ENCODE results near the gene GPS2.

Gene GPS2

DNA sequence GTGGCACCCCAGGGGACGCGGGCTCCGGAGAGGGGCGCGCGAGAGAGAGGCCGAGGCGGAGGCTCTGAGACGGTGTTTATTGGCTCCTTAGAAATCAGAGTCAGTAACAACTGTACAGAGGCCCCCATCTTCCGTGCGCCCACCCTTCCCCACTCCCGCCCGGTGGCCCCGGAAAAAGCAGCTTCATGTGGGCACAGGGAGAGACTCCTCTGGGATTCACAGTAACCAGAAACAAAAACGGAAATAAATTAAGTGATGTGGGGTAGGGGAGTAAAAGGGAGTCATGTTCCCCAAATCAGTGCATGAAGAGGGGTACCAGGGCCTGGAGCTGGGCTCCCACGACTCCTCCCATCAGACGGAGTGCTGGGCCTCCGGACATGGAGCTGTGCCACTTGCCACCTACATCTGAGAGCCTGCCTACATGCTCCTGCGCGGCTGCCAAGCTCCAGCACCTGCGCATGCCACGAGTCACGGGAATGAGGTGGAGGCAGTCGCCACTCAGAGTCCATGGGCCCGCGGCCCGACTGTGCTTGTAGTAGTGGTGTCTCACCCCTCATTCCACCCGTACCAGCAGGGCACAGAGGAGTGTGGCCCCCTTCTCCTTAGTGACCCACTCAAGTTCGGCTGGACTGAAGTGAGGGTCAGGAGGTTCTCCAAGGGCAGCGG is 543 bp upstream of the GPS2 start:
- no peak for DNase-seq

DNA sequence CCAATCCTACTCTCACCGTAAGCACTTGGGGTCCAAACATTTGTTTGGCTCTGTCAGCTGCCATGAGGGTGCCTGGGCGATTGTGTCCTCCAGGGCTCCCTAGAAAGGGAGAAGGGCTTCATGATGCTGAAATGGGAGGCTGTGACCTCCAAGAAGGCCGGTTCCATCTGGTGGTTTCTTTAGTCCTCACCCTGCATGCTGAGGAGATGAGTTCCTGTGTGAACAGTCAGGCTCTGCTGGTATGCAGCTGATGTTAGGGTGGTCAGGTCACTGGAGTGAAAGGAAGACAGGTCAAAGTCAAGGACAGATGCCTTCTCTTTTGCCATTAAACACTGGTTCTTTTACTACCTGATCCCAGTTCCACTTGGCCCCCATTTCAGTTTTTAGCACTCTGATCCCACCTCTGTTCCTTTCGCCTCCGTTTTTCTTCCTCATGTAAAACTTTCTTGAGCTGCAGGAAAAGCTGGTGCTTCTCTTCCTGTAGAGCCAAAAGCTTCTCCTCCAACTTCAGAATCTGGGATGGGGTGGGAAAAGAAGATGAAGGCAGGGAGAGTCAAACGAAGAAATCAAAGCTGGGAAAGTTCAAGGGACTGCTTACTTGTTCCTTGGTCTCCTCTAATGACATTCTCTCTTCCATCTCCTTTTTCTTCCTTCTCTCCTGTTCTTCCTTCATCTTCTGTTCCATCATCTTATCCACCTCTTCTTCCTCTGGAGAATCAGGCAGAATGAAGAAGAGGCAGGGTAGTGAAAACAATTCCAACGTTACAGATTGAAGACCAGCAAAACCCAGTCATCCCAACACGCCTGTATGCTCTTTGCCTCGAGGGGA is 1.1 kb downstream of the GPS2 start:
- DNase-seq: no peak

DNA sequence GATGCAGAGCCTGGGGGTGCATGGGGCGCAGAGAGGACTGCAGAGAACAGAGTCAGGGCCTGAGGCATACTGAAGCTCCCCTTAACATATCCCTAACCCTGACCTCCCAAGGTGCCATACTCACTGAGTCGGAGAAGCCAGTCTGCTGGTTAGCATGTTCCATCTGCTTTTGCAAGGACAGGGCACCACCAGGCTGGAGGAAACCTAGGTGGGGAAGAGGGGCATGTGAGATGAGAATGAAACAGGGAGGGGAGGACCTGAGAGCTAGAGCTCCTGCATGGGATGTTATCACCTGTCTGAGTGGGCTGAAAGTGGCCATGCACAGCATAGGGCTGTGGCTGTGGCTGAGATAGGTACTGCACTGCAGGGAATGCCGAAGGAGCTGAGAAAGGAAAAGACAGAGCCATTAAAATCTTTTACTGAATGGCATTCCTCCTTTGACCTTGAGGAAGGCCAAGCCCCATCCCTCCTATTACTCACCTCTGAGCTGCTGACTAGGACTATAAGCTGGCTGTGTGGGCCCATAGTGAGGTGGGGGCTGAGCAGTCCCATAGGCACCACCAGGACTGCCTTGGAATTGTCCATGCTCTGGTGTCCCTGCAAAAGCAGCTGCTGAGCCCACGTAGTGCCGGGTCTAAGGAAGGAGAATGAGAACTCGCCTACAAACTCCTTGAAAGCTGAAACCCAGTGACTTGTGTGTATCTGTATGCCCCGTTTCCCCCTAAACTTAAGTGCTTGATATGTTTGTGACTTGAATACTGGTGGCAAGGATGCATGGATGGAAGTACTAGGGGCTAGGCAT is 1.9 kb downstream of the GPS2 start:
- DNase-seq: no peak

DNA sequence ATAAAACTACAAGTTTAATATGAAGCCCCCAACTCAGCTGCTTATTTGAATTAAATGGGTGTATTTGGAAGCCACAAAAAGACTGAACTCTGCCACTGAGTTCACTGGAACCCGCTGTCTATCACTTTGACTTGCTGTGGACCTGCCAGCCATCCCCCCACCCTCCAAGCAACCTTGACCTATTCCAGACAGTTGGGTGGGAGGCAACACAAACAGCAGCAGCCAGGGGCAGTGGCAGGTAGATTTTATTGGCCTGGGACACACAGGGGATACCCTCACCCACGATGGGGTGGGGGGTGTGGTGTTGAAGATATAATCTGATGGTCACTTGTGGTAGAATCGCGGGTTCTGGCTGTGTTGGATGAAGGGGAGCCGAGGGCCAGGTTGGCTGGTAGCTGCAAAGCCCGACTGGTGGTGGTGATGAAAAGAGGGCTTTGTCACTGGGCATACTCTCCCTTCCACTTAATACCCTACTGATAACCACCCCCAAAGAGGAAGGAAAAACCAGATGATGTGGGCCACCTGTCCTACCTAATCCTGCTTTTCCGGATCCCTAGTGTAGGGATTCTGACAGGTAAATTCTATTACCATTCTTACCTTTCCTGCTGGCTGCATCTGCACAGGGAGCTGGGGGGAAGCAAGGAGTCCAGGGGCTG is 2.6 kb downstream of the GPS2 start:
- DNase-seq: no peak

DNA sequence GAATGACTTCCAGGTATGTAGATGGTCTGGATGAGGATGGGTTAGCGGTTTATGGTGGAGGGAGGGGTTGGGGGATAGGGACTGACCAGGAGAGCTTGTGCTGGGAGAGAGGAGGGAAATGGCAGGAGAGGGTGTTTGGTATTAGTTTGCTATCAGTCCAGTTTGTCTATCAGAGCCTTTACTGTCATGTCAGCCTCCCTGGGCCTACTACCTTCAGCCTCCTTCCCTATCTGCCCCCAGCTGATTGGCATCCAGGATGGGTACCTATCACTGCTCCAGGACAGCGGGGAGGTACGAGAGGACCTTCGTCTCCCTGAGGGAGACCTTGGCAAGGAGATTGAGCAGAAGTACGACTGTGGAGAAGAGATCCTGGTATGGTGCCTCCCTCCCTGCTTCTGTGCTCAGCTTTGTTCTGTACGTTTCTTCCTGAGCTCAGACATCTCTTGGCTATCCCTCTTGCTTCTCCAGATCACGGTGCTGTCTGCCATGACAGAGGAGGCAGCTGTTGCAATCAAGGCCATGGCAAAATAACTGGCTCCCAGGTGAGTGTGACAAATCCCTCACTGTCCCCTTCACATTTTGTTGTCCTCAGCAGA is 4.0 kb downstream of the GPS2 start:
- no peak for DNase-seq

DNA sequence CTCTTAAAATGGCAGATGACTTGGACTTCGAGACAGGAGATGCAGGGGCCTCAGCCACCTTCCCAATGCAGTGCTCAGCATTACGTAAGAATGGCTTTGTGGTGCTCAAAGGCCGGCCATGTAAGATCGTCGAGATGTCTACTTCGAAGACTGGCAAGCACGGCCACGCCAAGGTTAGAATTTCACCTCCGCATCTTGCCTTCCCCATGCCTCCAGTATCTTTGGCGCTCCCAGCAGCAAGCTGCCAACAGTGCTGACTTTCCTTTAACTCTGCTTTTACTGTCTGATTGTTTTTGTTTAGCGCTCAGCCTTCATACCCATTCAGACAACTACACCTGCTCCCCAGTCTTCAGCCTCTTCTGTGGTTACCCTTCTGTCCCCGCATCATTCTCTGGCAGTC is 5.5 kb downstream of the GPS2 start:
- DNase-seq: no peak

DNA sequence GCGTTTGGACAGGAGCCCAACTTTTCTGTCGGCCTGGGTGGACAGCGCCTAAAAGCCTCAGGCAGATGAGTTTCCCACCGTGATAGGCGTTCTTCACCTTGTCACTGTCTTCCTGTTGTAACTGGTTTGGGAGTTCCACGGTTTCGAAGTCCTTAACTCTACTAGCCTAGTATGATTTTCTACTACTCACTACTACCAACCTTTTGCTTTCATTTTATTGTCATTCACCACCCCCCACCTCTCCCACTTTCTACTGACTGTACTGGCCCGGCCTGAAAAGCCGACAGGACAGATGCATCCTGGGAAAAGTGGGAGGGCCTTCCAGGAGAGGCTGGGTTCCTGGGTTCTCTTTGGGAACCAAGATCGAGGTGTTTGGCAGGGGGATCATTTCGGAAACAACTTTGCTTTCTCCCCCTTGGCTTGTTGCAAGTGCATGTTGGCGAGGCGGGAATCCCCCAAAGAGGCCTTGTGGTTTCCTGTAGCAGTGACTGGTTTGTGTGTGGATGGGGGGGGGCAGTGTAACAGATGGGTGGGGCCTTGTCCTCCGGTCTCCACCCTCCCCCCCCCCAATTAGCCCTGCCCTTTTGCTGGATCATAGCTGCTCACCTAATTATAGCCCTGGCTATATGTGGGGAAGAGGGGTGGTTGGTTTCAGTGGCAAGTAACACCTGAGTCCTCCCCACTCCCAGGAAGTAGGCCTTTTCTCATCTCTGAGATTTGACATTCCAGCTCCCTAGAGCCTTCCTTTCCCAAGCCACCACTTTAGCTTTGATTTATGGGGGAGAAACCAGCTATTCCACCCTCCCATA is 6.3 kb downstream of the GPS2 start:
- peak; percentile 62 for DNase-seq

DNA sequence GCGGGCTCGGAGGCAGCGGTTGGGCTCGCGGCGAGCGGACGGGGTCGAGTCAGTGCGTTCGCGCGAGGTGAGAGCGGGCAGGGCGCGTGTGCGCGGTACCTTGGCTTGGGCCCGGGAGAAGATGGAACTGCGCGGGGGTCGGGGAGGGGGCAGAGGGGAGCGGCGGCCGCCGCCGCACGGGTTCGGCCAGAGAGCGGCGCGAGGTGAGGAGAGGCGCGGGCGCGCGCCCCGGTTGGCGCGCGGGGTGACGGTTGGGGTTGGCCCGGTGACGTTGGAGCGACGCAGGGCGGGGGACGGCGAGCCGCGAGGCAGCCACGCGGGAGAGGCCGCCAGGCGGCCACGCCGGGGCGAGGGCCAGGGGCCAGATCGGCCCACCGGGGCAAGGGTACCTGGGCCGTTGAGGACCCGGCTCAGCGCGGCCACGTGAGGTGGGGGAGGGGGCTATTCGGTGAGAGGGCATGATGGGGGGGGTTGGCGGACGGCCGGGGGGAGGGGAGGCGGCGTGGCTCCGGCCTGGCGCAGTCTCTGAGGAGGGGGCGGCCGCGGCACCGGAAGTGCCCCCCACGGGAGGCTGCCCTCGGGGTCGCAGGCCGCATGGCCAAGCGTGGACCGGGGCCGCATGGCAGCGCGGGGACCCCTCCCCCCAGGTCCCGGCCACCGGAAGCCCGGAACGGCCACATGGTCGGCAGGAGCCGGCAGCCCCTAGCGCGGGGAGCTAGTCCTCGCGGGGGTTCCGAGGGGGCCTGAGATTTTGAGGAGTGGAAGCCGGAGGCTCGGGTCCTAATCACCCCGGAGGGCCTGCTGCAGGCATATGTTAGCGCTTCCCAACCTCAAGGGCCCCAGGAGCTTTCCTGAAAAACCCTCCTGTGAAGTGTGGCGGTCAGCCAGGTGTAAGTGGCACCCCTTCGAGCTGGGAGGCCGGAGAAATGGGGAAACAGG is 7.2 kb downstream of the GPS2 start:
- DNase-seq: no peak

DNA sequence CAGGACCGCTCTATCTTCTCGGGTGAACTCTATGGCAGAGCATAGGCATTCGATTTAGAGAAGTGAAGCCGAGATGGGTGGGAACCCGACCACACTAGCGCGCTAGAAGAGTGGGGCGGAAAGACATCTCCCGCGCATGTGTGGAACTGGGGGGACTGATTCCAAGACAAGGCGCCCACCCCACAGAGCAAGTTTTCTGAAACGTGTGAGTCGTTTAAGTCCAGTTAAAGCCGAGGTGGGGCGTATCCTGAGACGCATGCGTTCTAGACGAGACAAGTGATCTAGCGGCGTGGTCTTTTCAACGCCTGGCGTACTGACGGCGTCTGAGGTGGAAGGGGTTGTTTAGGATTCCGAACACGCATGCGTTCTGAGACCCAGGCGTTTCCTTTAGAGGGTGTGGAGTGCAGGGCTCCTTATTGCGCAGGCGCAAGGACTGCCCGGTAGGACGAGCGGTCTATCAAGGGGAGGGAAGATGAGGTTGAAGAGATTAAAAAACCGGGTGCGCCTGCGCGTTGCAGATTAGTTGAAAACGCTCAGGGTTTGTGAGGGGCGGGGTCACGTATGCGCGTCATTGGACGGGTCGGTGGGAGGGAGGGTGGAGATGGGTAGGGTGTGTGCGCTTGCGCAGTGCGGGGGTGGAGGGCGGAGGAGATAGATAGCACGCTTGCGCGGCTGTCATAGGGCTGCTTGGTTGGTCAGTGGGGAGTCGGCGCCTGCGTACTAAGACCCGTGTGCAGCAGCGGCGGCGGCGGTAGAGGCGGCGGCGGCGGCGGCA is 8.1 kb downstream of the GPS2 start, which contains the start of gene EIF5A:
TSS of gene EIF5A (plus strand) at position 718 of the 775 bp plus-strand sequence. CDS start 2,008 bp downstream, outside the sequence.
- peak; percentile 99 for DNase-seq

DNA sequence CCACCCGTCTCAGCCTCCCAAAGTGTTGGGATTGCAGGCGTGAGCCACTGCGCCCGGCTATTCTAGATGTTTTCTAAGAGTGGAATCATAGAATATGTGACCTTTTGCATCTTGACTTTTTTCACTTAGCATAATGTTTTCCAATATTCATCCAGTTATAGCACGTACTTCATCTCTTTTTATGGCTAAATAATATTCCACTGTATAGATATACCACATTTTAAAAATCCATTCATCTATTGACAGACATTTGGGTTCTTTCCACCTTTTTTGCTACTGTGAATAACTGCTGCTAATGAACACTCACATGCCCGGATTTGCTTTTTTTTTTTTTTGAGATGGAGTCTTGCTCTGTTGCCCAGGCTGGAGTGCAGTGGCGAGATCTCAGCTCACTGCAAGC is 11.0 kb downstream of the GPS2 start:
- no peak for DNase-seq

DNA sequence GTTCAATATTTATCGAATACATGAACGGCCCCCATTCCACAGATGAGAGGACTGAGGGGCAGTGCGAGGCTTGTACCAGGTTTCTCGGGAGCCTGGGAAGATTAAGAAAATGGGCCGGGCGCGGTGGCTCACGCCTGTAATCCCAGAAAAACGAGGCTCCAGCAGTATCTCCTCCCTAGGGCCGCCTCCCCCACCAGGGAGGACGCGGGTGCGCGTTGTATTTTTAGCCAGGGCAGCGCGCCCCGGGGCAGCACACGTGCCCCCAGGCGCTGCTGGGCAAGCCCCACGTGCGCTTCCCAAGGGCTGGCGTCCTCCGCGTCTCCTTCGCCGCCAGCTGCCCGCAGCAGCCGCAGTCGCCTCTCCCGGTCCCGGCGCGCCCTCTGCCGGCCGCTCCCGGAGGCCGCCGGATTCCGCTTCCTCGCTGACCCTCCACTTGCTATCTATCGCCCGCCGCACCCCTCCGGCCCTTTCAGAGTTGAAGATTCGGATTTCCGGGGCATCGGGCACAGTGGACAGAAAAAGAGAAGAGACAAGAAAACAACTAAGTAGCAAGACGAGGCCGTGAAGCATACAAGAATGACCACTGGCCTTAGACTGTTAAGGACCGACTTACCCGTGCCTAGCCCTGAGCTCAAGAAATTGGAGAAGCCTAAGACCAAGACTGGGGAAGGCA is 18.8 kb downstream of the GPS2 start:
- peak; percentile 30 for DNase-seq

DNA sequence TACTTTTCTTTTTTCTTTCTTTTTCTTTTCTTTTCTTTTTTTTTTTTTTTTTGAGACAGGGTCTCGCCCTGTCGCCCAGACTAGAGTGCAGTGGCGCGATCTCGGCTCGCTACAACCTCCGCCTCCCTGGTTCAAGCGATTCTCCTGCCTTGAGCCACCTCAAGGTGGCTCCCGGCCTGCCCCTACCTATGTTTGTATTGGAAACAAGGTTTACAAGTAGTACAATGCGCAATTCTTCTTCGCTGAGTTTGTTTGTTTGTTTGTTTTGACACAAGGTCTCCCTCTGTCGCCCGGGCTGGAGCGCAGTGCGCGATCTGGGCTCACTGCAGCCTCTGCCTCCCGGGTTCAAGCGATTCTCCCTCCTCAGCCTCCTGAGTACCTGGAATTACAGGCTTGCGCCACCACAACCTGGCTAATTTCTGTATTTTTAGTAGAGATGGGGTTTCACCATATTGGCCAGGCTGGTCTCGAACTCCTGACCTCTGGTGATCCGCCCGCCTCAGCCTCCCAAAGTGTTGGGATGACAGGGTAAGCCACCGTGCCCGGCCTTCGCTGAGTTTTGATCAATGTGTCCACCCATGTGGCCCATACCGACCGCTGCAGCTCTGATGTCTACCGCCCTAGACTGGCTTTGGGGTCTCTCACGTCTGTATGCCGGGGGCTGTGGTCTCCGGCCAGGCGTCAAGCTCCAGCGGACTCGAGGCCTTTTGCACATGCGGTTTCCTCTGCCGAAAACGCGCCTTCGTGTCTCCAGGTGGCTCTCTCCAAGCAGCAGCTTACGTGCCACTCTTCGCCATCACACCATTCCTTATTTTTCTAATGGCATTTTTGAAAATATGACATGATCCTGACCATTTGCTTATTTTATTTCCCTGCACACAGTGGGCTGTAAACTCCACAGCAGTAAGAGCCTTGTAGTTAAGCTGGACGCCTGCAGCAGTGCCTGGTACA is 19.7 kb downstream of the GPS2 start:
- no peak for DNase-seq

DNA sequence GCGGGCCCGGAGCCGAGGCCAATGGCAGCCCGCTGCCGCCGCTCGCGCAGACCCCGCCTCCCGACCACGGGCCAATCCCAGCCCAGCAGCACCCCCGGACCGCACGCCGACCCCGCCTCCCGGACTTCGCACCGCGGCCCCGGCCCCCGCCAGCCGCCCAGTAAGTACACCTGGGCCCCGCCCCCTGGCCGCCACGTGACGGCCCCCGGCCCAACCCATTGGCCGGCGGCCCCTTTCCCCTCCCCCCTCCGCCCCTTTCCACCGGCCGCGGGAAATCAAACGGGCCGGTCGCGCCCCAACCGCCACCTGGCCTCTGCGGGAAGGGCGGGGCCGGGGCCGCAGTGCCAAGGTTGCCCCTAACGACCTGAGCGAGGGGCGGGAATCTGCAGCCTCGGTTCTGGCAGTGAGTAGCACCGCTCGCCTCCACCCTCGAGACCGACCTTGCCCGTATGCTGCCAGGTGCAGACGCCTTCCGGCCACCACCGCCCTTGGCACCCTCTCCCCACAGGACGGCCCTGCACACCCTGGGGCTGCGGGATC is 20.5 kb downstream of the GPS2 start, which contains the start of gene YBX2:
TSS of gene YBX2 (minus strand) at position 26 of the 540 bp plus-strand sequence. CDS start 139 bp downstream, outside the sequence.
- peak; percentile 27 for DNase-seq

DNA sequence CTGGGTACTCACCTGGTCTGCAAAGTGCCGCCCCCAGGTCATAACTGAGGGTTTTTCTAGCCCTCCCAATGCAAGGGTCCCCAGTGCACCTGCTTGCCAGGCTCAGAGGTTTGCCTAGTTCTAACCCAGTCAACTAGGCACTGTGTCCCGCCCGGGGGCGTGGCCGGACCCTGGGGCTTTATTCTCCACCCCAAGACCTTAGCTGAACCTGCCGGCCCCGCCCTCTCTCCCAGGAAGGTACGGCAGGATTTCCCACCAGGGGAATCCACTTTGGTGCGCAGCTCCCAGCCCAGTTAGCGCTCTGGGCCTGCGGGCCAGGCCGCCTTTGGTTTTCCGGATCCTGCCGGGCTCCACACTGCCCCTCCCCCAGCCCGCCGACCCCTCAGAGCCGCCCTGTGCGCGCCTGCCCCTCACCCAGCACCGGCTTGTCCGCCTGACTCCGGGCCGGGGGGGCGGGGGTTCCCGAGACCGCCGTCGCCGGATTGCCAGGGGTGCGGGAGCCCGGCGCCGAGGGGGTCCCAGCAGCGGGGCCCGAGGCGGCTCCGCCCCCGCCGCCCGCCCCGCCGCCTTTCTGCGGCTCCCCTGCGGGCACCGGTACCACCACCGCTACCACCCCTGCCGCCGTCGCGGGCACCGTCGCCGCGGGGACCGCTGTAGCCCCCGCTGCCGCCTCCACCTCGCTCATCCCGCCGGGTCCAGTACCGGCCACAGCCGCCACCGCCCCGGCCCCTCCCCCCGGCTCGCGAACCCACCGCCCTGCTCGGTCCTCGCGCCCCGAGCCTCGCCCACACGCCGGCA is 21.1 kb downstream of the GPS2 start:
- no peak for DNase-seq

DNA sequence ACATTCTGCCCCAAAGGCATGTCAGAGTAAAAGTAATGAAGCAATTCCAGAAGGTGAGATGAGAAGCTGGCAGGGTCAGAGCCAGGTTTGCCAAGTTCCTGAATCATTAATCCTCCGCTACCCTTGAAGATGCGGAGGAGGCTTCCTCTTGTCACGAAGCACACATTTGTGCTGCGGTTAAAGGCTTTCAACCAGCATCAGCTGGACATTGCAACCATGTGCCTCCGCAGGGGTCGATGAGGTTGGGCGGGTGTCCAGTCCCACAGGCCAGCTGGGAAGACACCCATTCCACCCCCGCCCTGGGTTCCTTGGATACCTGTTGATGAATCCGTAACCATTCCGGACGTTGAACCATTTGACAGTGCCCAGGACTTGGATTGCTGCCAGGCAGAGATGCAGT is 22.0 kb downstream of the GPS2 start:
- DNase-seq: no peak

DNA sequence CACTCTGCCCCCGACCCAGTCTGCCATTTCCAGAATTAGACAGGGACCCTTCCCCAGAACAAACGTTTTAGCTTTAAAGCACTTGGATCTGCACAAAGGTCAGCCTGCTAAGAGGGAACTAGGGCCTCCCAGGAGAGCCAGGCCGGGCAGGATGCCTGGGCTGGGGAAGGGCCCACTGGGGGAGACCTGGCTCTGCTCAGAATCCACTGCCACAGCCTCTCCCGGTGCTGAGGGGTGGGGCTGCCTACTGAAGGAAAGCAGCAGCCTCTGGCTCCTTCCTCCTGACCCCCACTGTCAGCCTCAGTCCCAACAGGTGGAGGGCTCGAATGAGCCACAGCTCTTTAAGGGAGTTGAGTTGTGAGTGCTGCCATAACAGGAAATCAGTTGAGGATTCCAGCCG is 22.4 kb downstream of the GPS2 start:
- DNase-seq: no peak

DNA sequence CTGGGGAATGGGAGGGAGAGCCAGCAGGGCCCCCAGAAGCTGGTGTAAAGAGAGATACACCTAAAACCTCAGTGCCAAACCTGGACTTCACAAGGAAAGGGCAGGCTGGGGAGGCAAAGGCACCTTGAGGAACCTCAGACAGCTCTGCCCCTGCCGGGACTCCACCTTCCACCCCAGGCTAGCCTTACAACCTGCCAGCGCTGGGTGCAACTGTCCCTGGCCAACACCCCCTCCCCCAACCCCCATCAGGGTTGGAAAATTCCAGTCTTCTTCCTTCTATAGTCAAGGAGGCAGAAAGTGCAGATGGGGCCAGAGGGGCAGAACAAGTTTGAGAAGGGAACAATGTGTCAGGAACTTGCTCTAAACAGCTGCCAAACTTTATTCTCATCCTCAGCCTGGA is 23.0 kb downstream of the GPS2 start:
- DNase-seq: no peak

All from NCI-H1694 treated with DMSO at 0.1 percent for 48 hours (cell line).